GM19324 (cell line): ENCODE measurements around the gene KBTBD8.

Experiments
- ATAC-seq: cut with Tn5 transposase; IDR thresholded peaks from one replicate; pipeline ENCODE4 v1.9.1; 2021; ENCODE audit warnings: mild to moderate bottlenecking, moderate library complexity; ENCODE audit not compliant: unreplicated experiment, low FRiP score

Gene KBTBD8

DNA sequence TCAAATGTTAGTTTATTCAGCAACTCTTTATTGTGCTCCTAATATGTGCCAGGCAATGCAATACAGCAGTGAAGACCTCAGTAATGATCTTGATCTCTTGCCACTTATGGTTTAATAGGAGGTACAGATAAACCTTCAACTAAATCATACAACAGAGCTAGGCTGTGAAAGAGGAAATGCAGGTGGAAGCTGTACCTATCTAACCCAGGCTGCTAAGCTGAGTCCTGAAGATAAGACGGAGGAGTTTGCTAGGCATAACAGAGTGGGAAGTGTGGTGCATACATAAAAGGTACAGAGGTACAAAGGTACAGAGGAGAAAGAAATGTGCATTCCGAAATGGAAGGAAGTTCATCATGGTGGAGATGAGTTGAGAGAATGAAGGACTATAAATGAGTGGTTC is 35.0 kb downstream of the KBTBD8 start:
- ATAC-seq = no peak

DNA sequence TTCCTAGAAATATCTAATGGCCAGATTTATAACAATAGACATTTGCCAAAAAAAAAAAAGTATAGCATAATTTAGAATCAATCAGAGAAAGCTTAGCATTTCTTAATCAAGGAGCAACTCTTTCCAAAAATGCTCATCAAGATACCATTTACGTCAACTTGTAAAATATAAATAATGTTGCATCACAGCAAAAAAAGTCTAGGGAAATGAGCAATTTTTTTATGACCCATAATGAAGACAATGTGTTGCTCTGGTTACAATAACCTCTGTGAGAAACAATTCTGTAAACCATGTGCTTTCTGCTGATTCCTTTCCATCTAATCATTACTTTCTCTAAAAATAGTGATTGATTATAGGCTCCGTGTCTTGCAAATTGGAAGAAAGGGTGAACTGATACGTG is 36.3 kb downstream of the KBTBD8 start:
- ATAC-seq = no peak

DNA sequence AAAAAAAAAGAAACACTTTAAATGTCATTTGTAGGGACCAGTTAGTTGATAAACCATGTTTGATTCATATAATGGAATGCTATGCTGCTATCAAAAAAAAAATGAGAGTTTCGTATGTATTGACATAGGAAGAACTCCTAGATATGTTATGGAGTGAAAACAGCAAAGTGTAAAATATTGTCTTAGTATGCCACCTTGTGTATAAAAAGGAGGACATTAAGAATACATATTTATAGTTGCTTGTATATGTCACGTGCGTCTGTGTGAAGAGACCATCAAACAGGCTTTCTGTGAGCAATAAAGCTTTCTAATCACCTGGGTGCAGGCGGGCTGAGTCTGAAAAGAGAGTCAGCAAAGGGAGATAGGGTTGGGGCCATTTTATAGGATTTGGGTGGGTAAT is 39.5 kb downstream of the KBTBD8 start:
- no peak for ATAC-seq

DNA sequence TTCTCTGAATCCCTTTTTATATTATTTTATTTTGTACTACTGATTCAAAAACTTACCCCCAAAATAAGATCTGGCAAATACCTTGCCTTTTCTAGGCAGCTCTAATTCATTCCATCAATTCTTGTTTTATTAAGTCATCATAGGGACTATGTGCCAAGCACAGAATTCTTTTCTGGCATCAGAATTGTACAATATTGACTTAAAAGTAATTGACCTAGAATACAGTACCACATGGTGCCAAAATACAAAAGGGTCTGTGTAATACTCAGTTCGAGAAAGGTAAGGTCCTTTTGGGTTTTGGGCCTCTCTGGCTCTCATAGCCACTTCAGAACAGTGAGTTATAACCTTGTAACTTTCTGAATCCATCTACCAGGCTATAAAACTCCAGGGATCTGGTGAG is 46.2 kb downstream of the KBTBD8 start:
- ATAC-seq = no peak

DNA sequence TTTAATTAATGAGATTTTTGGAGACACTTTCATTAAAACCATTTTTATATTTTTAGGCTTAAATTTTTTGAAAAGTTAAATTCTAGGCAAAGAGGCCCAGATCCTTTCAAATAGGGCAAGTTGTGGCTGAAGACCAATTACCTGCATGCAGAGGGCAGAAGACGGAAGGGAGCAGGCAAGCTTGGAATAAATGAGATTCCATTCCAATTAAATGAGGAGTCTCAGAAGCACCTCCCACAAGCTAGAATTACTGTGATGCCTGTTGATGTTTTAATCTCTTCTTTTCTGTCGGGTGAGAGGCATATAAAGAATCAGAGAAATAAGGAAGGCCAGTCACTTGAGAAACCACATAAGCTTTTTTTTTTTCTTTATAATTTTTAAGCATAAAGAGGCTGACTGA is 46.8 kb downstream of the KBTBD8 start:
- no peak for ATAC-seq

DNA sequence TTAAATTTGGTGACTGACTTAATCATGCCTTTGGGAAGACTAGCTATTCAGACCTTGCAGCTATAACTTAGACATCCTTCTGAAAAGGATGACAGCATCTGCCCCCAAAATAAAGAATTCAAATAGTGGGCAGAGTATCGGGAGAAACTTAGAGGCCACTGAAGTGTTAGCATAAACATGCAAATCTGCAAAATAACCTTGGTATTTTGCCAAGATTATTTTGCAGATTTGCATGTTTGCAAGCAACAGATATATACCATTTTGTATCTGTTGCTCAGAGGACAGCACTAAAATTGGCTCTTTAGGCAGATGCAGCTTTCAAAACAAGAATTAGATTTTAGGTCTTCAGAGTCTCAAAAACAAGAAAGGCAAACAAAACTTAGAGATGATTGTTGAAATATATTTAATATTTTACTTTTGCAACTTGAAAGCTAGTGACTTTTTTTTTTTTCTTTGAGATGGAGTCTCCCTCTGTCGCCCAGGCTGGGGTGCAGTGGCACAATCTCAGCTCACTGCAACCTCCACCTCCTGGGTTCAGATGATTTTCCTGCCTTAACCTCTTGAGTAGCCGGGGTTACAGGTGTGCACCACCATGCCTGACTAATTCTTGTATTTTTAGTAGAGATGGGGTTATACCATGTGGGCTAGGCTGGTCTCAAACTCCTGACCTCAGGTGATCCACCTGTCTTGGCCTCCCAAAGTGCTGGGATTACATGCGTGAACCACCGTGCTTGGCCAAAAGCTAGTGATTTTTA is 47.8 kb downstream of the KBTBD8 start:
- no peak for ATAC-seq

DNA sequence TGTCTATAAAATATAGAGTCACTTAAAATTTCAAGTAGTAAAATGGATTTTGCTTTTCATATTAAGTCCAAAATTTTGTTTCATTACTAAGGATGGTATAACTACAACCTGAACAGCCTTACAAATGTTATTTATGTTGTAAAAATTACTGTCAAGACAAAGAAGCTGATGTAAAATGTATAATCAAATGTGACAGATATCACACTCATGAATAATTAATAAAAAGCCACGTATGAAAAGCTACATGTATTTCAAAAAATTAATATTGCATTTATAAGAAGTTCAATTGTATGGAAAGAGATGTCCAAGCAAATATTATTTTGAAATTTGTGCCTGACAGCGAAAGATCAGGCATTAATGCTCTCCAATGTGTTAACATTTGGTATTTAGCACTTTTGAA is 48.9 kb downstream of the KBTBD8 start:
- ATAC-seq = no peak

DNA sequence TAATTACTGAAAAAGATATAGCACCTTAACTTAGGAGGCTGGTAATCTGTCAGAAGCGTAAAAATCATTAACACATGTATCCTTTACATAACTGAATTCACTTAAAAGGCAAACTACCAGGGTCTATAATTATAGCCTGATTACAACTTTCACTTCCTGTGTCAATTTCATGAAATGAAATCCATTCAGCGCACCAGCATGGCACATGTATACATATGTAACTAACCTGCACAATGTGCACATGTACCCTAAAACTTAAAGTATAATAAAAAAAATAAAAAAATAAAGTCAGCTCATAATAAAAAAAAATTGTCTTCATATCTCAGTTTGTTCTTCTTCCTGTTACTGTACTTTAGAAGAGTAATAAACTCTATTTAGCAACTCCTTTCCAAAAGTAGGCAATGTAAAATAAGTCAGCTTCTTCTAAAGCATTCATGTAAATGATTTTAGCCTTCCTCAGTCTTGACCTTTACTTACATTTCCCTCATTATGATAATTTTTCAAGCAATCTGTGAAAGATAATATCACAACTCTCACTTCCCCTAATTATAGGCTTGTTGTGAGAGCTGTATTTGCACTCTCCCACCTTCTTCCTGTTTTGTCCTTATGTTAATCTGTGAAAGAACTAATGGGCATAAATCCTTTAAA is 50.1 kb downstream of the KBTBD8 start:
- peak; percentile 97 for ATAC-seq

DNA sequence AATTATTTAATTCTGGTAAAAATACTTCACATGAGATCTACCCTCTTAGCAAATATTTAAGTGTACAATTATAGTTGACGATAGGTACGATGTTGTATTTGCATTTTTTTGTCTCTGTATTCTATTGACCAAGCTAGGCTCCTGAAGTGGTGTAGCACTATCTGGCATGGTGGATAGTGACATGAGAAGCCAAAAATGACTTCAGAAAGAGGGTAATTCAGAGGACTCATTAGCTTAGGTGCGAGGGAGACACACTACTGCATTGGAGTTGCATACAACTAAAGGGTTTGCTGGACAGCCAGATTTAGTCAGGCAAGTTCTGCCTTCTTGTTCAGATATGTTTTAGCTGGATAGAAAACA is 50.6 kb downstream of the KBTBD8 start:
- ATAC-seq = peak; percentile 63

DNA sequence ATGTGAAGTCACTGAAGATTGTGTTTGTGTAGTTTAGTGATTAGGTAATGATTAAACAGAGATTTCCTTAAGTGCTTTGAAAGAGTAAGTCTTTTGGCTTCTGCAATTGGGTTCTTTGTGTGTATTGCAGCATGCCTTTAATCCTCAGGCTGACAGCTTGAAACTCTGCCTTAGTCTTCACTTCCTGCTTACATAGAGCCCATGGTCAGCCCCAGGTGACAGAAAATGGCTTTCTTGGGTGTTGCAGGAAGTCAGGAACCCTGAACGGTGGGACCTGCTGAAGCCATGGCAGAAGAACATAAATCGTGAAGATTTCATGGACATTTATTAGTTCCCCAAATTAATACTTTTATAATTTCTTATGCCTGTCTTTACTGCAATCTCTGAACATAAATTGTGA is 61.3 kb downstream of the KBTBD8 start:
- ATAC-seq = no peak
